Trophoblast cell (in vitro differentiated cells and primary cell): ENCODE results near the gene METTL26.
A peak's percentile ranks its signal among the peaks of the same experiment; 100 is the strongest.

Experiments used
- DNase-seq, 2 donors: peaks; one replicate each; pipeline ENCODE4 v3.0.0-alpha.2; 2016
- H2AFZ ChIP-seq: 2 replicates; pipeline ENCODE4 v1.6.1; 2013; ENCODE audit warnings: low read length, moderate library complexity, mild to moderate bottlenecking; ENCODE audit not compliant: insufficient read depth, poor library complexity
- H2AK5ac ChIP-seq: 2 replicates; pipeline ENCODE4 v1.6.1; 2013; ENCODE audit warnings: mild to moderate bottlenecking, low read length
- H2BK120ac ChIP-seq: 2 replicates; pipeline ENCODE4 v1.6.1; 2013; ENCODE audit warnings: low read length, mild to moderate bottlenecking, moderate library complexity; ENCODE audit not compliant: insufficient read depth, poor library complexity
- H2BK12ac ChIP-seq: 2 replicates; pipeline ENCODE4 v1.6.1; 2013; ENCODE audit warnings: mild to moderate bottlenecking, low read length, moderate library complexity
- H2BK5ac ChIP-seq: 2 replicates; pipeline ENCODE4 v1.6.1; 2013; ENCODE audit warnings: low read length, low read depth, moderate library complexity, mild to moderate bottlenecking; ENCODE audit not compliant: poor library complexity
- H3K14ac ChIP-seq: 2 replicates; pipeline ENCODE4 v1.6.1; 2013; ENCODE audit warnings: mild to moderate bottlenecking, low read length
- H3K18ac ChIP-seq: 2 replicates; pipeline ENCODE4 v1.6.1; 2013; ENCODE audit warnings: mild to moderate bottlenecking, low read length
- H3K23ac ChIP-seq: 2 replicates; pipeline ENCODE4 v1.6.1; 2013; ENCODE audit warnings: low read length
- H3K27ac ChIP-seq: 2 replicates; pipeline ENCODE4 v1.5.1; 2013; ENCODE audit warnings: low read depth, mild to moderate bottlenecking, inconsistent platforms, low read length, moderate library complexity
- H3K27me3 ChIP-seq: 2 replicates; pipeline ENCODE4 v1.6.1; 2013; ENCODE audit warnings: inconsistent platforms, mild to moderate bottlenecking, low read length, moderate library complexity; ENCODE audit not compliant: insufficient read depth
- H3K36me3 ChIP-seq, 2 experiments: 1 replicate in 1 of 2; 2 replicates in 1 of 2; pipeline ENCODE4 v1.6.1; 2013; ENCODE audit warnings: low read length in 2 of 2, mild to moderate bottlenecking in 2 of 2, moderate library complexity in 1 of 2; ENCODE audit not compliant: insufficient read depth in 2 of 2, control insufficient read depth in 1 of 2
- H3K4ac ChIP-seq: 2 replicates; pipeline ENCODE4 v1.6.1; 2013; ENCODE audit warnings: low read depth, mild to moderate bottlenecking, low read length, moderate library complexity
- H3K4me1 ChIP-seq, 2 experiments: 1 replicate in 1 of 2; 2 replicates in 1 of 2; pipeline ENCODE4 v1.6.1; 2013; ENCODE audit warnings: low read length in 2 of 2, mild to moderate bottlenecking in 2 of 2, moderate library complexity in 1 of 2; ENCODE audit not compliant: insufficient read depth in 2 of 2, control insufficient read depth in 1 of 2
- H3K4me2 ChIP-seq: 2 replicates; pipeline ENCODE4 v1.6.1; 2013; ENCODE audit warnings: inconsistent platforms, mild to moderate bottlenecking, low read length, moderate library complexity
- H3K4me3 ChIP-seq: 2 replicates; pipeline ENCODE4 v1.5.1; 2013; ENCODE audit warnings: mild to moderate bottlenecking, low read depth, low read length, inconsistent platforms
- H3K79me1 ChIP-seq: one replicate; pipeline ENCODE4 v1.6.1; 2013; ENCODE audit warnings: low read length
- H3K79me2 ChIP-seq: 2 replicates; pipeline ENCODE4 v1.6.1; 2013; ENCODE audit warnings: low read length, mild to moderate bottlenecking; ENCODE audit not compliant: control insufficient read depth, insufficient read depth, poor library complexity
- H3K9ac ChIP-seq: 2 replicates; pipeline ENCODE4 v1.6.1; 2013; ENCODE audit warnings: mild to moderate bottlenecking, low read length
- H3K9me3 ChIP-seq: 2 replicates; pipeline ENCODE4 v1.6.1; 2013; ENCODE audit warnings: low read depth, mild to moderate bottlenecking, control low read depth, inconsistent platforms, low read length; ENCODE audit not compliant: insufficient read depth
- H4K12ac ChIP-seq: 2 replicates; pipeline ENCODE4 v1.6.1; 2013; ENCODE audit warnings: low read depth, mild to moderate bottlenecking, low read length, moderate library complexity
- H4K8ac ChIP-seq: 2 replicates; pipeline ENCODE4 v1.6.1; 2013; ENCODE audit warnings: low read depth, mild to moderate bottlenecking, low read length, moderate library complexity
- H4K91ac ChIP-seq: one replicate; pipeline ENCODE4 v1.6.1; 2013; ENCODE audit warnings: low read depth, mild to moderate bottlenecking, low read length, moderate library complexity
- WGBS: extraction: QIAGEN DNeasy Blood & Tissue Kit; methylation state at CpG from one replicate; pipeline ENCODE4 v1.1.7; 2013; ENCODE audit warnings: missing lambda C conversion rate; ENCODE audit not compliant: insufficient read length, insufficient coverage; ENCODE audit errors: extremely low coverage; 5-methylcytosine and 5-hydroxymethylcytosine counted together

Gene METTL26

GRCh38 chr16:647173-647902 lies 11.2 kb upstream of the METTL26 start:
- H3K79me2 ChIP-seq, result peaks cover 7% of the 10 kb centered on the region
- no peak overlapping the region for H3K27ac ChIP-seq
- H3K9me3 ChIP-seq, result peaks cover 1% of the 10 kb centered on the region
- H3K4me1 ChIP-seq, result peaks cover 15 to 27% of the 10 kb centered on the region in 2 experiments
- no peak overlapping the region for H2BK5ac ChIP-seq
- no peak overlapping the region for H3K4me2 ChIP-seq
- no peaks in the 10 kb centered on the region for H3K27me3 ChIP-seq
- no peak overlapping the region for H2BK120ac ChIP-seq
- no CpG with 5 or more reads among the region's 25 CpGs for WGBS
- no peak overlapping the region for H3K18ac ChIP-seq
- H3K23ac ChIP-seq, result no peak overlapping the region
- no peak overlapping the region for H4K12ac ChIP-seq
- no peak overlapping the region for H2AFZ ChIP-seq
- H2AK5ac ChIP-seq, result no peak overlapping the region
- H2BK12ac ChIP-seq, result no peak overlapping the region
- no peak for DNase-seq
- H3K36me3 ChIP-seq, result peaks cover 3 to 9% of the 10 kb centered on the region in 2 experiments
- no peak overlapping the region for H3K4ac ChIP-seq
- H4K91ac ChIP-seq, result no peak overlapping the region
- no peak overlapping the region for H3K4me3 ChIP-seq
- H3K79me1 ChIP-seq, result peaks cover 13% of the 10 kb centered on the region
- H4K8ac ChIP-seq, result no peak overlapping the region
- H3K9ac ChIP-seq, result no peak overlapping the region
- H3K14ac ChIP-seq, result no peak overlapping the region

- H3K9ac ChIP-seq, result no peak overlapping the region
- peaks cover 2 to 6% of the 10 kb centered on the region in 2 experiments for H3K36me3 ChIP-seq
- H3K9me3 ChIP-seq, result peaks cover 1% of the 10 kb centered on the region
- H4K91ac ChIP-seq, result no peak overlapping the region
- DNase-seq, result no peak
- no peak overlapping the region for H3K4me3 ChIP-seq
- no CpG with 5 or more reads among the region's 22 CpGs for WGBS
- peaks cover 16 to 29% of the 10 kb centered on the region in 2 experiments for H3K4me1 ChIP-seq
- no peak overlapping the region for H3K14ac ChIP-seq
- peaks cover 17% of the 10 kb centered on the region for H3K79me1 ChIP-seq
- H2BK120ac ChIP-seq, result no peak overlapping the region
- H3K27me3 ChIP-seq, result no peaks in the 10 kb centered on the region
- no peak overlapping the region for H3K4ac ChIP-seq
- no peak overlapping the region for H4K12ac ChIP-seq
- H2AK5ac ChIP-seq, result no peak overlapping the region
- H3K18ac ChIP-seq, result no peak overlapping the region
- no peak overlapping the region for H4K8ac ChIP-seq
- no peak overlapping the region for H2BK5ac ChIP-seq
- peaks cover 9% of the 10 kb centered on the region for H3K79me2 ChIP-seq
- no peak overlapping the region for H3K4me2 ChIP-seq
- no peak overlapping the region for H3K27ac ChIP-seq
- no peak overlapping the region for H3K23ac ChIP-seq
- no peak overlapping the region for H2AFZ ChIP-seq
- no peak overlapping the region for H2BK12ac ChIP-seq
Observed at GRCh38 chr16:646679-647172, 10.6 kb upstream of the METTL26 start.

- DNase-seq, result peak; percentile 86 to 91
- H3K18ac ChIP-seq, result no peak overlapping the region
- H2AFZ ChIP-seq, result no peak overlapping the region
- no peaks in the 10 kb centered on the region for H3K27me3 ChIP-seq
- H3K9me3 ChIP-seq, result peaks cover 1% of the 10 kb centered on the region
- H2BK5ac ChIP-seq, result no peak overlapping the region
- no peak overlapping the region for H2AK5ac ChIP-seq
- H3K23ac ChIP-seq, result no peak overlapping the region
- no peak overlapping the region for H2BK120ac ChIP-seq
- no peak overlapping the region for H3K4ac ChIP-seq
- H3K36me3 ChIP-seq, result peaks cover 0 to 4% of the 10 kb centered on the region in 2 experiments
- peaks cover 21% of the 10 kb centered on the region for H3K79me1 ChIP-seq
- H3K14ac ChIP-seq, result no peak overlapping the region
- H4K12ac ChIP-seq, result no peak overlapping the region
- no peak overlapping the region for H3K9ac ChIP-seq
- no CpG with 5 or more reads among the region's 32 CpGs for WGBS
- no peak overlapping the region for H4K8ac ChIP-seq
- peaks cover 20 to 33% of the 10 kb centered on the region in 2 experiments for H3K4me1 ChIP-seq
- H3K79me2 ChIP-seq, result peaks cover 12% of the 10 kb centered on the region
- no peak overlapping the region for H3K4me2 ChIP-seq
- no peak overlapping the region for H3K27ac ChIP-seq
- H3K4me3 ChIP-seq, result no peak overlapping the region
- H2BK12ac ChIP-seq, result no peak overlapping the region
- no peak overlapping the region for H4K91ac ChIP-seq
Observed at GRCh38 chr16:645852-646678, 10.0 kb upstream of the METTL26 start.

- no peak for DNase-seq
- no peak overlapping the region for H2AFZ ChIP-seq
- H4K12ac ChIP-seq, result no peak overlapping the region
- no peak overlapping the region for H3K14ac ChIP-seq
- no CpG with 5 or more reads among the region's 12 CpGs for WGBS
- H3K27me3 ChIP-seq, result no peaks in the 10 kb centered on the region
- no peak overlapping the region for H3K18ac ChIP-seq
- H3K27ac ChIP-seq, result no peak overlapping the region
- peaks cover 1% of the 10 kb centered on the region for H3K9me3 ChIP-seq
- H3K4me1 ChIP-seq, result peaks cover 20 to 33% of the 10 kb centered on the region in 2 experiments
- H2BK5ac ChIP-seq, result no peak overlapping the region
- H4K91ac ChIP-seq, result no peak overlapping the region
- peaks cover 0 to 4% of the 10 kb centered on the region in 2 experiments for H3K36me3 ChIP-seq
- no peak overlapping the region for H4K8ac ChIP-seq
- H2BK12ac ChIP-seq, result no peak overlapping the region
- H3K4ac ChIP-seq, result no peak overlapping the region
- no peak overlapping the region for H3K23ac ChIP-seq
- H3K9ac ChIP-seq, result no peak overlapping the region
- peaks cover 19% of the 10 kb centered on the region for H3K79me1 ChIP-seq
- no peak overlapping the region for H3K4me3 ChIP-seq
- H3K79me2 ChIP-seq, result peaks cover 11% of the 10 kb centered on the region
- no peak overlapping the region for H3K4me2 ChIP-seq
- H2BK120ac ChIP-seq, result no peak overlapping the region
- no peak overlapping the region for H2AK5ac ChIP-seq
Observed at GRCh38 chr16:644556-644955, 8.5 kb upstream of the METTL26 start.
